ENCODE measurements around the gene MEGF6.

MEGF6 gene

DNA sequence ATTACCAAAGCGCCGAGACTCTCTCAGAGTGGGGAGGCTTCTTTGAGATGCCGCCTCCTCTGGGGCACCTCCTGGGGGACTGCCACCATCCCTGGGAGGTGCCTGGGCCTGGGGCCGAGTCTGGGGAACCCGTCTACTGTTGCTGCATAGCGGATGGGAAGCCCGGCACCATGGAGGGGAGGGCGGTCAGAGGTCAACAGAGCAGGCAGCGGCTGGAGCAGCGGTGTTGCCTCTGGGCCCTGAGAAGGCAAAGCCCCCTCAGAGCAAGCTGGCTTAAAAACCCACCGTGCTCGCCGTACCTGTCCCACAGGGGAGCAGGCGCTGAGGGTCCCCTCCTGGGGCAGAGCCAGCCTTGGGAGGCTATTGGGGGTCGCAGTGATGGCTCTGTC is 94.8 kb downstream of the MEGF6 start:
- DNase-seq = no peak

DNA sequence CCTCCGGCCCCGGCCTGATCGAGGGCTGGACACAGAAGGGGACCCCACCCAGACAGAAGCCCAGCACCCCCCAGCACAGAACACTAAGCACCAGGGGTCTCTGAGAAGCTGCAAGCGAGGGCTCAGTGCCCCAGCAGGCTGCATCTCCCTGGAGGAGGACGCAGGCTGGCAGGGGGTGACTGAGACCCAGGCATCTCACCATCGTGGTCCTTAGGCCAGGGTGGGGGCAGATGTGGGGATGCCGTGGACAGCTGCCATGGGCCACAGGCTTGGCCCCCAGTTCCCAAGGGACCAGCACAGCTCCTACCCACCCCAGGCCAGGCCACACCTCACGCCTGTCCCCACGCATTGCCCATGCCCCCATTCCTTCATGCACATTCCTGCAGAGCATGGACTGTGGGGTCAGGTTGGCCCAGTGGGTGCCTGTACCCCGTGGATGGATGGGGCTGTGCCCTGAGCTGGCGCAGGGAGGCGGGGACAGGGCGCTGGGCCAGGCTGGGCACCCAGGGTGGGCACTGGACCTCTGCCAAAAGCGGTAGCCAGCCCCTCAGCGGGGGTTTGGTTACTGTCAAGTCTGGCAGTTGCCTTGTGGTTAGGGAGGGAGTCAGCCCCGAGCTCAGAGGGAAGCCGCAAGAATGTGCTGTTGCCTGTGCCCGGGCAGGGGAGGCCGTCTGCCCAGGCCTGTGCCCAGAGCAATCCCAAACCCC is 95.4 kb downstream of the MEGF6 start:
- DNase-seq = no peak

GRCh38 chr1:3515272-3515671 is 96.0 kb downstream of the MEGF6 start:
- DNase-seq = no peak

GRCh38 chr1:3514404-3514803 is 96.9 kb downstream of the MEGF6 start:
- no peak for DNase-seq

- DNase-seq = no peak
Observed at GRCh38 chr1:3511856-3512255, 99.5 kb downstream of the MEGF6 start.

DNA sequence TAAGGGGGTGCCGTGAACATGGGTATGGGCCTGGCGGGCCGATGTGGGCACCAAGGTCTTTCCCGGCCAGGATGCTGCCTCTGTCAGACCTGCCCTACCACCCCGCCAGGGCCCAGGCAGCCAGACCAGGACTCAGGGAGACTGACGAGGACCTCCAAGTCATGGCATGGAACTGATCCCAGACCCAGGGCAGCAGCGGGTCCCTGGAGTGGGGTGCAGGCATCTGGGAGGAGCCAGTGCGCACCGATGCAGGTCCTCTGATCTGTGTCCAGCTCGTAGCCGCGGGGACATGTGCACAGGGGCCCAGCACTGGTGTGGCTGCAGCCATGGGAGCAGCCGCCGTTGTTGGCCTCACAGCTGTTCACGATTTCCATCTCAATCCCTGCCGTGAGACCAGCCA is 100.0 kb downstream of the MEGF6 start:
- DNase-seq = no peak

DNA sequence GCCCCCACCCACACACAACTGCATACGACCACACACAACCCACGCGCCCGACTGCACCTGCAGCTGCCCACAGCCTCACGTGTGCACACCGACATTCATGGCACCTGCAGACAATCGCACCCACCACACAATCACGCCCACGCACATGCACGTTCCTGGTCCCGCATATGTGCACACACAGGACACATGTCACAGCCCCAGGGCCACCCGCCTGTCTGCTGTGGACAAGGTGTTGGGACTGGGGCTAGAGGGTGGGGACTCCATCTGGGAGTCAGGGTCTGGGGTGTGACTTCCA is 100.4 kb downstream of the MEGF6 start:
- no peak for DNase-seq

DNA sequence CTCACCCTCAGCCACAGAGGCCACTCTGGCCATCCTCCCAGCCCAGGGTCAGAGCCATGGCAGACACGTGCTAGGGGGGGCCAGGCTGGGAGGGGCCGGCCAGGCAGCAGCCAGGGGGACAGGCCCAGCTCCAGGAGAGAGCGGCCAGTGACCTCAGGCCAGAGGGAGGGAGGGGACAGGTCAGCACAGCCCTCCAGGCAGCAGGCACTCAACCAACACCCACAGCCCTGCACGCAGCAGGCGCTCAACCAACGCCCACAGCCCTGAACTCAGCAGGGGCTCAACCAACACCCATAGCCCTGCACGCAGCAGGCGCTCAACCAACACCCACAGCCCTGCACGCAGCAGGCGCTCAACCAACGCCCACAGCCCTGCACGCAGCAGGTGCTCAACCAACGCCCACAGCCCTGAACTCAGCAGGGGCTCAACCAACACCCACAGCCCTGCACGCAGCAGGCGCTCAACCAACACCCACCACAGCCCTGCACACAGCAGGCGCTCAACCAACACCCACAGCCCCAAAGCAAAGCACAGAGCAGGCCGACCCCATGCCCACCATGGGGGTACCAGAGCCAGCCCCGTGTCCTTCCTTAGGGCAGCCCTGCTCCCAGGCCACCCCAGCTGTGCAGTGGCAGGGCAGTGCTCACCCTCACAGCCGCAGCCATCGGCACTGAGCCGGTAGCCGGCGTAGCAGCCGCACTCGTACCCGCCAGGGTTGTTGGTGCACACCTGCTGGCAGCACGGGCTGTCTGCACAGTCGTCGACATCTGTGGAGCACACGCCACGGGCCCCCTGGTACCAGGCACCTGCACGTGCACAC is 101.0 kb downstream of the MEGF6 start:
- DNase-seq = no peak

GRCh38 chr1:3509721-3510120 is 101.6 kb downstream of the MEGF6 start:
- no peak for DNase-seq

GRCh38 chr1:3508757-3509415 is 102.4 kb downstream of the MEGF6 start:
- no peak for DNase-seq

DNA sequence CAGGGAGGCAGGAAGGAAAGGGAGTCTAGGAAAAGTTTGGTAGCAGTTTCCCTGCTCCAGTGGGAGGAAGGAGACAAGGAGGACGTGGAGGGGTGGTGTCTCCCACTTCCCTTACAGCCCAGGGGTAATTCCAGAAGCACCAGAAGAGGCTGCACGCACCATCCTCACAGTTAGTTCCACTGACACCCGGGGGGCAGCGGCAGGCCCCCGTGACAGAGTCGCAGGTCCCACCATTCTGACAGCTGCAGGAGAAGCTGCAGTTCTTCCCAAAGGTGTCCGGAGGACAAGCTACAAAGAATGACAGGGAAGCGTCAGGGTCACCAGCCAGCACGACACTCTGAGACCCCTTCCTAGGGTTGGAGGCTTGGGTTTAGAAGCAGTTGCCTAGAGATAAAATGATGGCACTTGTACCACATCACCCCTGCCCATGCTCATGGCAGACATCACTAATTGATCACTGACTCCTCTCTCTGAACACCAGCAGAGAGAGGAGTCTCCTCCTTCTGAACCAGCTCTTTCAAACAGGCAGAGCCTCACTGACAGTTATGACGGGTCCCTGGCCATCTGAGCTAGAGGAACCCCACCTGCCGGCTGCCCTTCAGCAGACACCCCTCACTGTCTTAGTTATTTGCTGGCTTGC is 103.6 kb downstream of the MEGF6 start:
- no peak for DNase-seq

- DNase-seq = no peak
Observed at GRCh38 chr1:3506943-3507342, 104.4 kb downstream of the MEGF6 start.

DNA sequence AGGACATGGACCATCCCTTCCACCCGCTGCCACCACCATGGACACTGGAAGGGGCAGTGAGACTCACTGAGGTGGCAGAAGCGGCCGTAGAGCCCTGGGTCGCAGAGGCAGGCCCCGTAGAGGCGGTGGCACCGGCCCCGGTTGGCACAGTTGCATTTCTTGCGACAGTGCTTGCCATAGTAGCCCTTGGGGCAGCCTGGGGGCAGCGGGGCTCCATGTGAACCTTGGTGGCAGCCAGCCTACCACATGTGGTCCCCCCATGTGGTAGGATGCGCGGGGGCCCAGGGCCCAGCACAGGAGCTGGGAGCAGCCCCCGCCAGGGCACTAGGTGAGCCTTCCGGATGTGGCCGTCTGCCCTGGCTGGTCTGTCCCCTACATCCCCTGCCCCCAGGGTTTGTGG is 105.3 kb downstream of the MEGF6 start:
- no peak for DNase-seq

DNA sequence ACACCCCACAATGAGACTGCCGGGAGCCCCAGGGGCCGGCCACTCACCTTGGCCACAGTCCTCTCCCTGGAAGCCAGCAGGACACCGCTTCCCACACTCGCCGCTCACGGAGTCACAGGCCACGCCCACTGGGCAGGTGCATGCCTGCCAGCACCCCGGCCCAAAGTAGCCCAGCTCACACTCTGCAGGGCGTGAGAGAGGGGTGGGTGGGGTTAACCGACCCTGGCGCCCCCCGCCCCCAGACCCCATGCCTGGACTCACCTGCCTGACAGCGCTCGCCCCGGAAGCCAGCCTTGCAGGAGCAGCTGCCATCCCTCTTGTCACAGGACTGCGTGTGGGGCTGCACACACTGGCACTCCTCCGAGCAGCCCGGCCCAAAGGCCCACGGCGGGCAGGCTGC is 106.1 kb downstream of the MEGF6 start:
- DNase-seq = no peak

DNA sequence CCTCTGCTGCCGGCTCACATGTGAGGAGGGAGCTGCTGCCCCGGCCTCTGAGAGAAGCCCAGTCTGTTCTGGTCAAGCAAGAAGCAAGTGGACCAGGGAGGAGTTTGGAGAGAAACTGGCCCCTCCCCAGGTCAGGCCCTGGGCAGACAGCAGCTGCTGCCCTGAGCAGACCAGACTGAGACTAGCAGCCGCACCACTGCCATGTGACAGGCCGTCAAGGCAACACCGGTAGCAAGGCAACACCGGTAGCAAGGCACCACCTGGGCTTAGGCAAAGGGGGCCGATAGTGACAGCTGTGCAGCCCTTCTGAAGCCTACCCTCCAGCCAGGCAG is 106.5 kb downstream of the MEGF6 start:
- no peak for DNase-seq

GRCh38 chr1:3504151-3504821 is 107.0 kb downstream of the MEGF6 start:
- no peak for DNase-seq

DNA sequence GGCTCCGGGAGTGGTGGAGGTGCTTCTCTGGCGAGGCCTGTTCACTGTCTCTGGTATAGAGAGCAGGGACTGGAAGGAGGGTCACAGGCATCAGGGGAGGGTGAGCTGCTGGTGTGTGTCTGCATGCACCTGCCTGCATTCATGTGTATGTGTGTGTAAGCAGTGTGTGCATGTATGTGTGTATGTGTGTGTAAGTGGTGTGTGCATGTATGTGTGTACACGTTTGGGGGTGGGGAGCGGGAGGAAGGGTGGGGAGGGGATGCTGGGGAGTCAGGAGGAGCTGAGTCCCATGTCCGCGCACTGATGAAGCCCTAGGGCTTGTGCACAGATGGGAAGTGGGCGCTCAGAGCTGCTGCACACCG is 107.8 kb downstream of the MEGF6 start:
- DNase-seq = no peak

DNA sequence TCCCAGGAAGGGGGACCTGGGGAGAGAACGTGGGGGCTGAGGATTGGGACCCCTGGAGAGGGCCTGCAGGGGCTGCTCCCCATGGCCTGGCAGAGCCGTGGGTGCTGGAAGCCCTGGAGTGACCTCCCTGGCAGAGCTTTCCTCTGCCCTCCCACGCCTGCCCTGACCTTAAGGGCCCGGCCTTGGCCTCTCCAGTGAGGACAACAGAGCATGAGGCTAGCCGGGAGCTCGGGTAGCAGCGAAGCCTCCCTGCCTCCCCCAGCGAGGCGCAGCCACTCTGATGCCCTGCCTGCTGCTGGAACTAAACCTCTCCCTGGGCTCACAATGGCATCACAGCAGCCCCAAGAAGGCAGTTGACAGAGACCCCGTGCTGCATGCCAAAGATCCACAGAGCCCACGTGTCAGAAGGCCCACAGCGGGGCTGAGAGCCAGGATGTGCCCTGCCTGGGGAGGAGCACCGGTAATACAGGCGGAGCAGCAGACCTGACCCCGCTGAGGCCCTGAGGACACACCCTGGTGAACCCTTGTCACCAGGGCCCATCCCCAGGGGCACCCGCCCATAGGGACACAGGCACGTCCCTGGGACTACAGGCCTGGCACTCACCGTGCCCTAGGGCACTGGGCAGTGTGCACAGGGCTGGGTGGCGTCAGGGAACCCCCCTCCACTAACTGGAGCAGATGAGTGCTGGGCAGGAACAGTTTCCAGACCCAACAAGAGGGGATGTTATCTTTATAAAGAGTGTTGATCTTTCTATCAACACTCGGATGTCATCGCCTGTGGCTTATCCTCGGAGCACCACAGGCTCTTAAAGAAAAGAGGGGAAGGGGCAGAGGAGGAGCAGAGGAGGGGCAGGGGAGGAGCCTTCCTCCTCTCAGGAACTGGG is 108.4 kb downstream of the MEGF6 start:
- no peak for DNase-seq

- DNase-seq = no peak
Observed at GRCh38 chr1:3501856-3502640, 109.3 kb downstream of the MEGF6 start.

DNA sequence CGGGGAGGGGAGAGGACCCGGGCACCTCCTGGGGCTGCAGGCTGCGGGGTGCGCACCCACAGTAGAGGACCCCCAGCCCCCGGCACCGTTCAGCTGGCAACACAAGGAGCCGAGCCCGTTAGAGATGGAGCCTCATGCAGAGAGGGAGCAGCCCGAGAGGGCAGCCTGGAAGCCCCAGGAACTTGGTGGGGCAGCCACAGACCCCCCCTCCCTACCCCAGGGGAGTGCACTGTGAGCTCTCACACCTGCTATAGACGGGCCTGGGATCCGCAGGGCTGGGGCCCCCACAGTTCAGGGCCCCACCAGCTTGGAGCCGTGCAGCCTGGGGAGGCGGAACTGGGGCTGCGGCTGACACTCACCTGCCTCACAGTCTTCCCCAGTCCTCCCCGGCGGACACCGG is 109.9 kb downstream of the MEGF6 start:
- no peak for DNase-seq

GRCh38 chr1:3500265-3500835 is 111.0 kb downstream of the MEGF6 start:
- DNase-seq = no peak
